ENCODE results near the gene RSAD1. TPM values are rescaled to one million over a fixed set of nuclear protein-coding genes. Genes with fewer than 3 reads are reported as not detected.

Gene RSAD1
- total RNA-seq, 1 donor: 23.9 TPM

- Histone ChIP-seq H3K4me2 (ENCODE audit: insufficient read depth, low read length) (no peak overlapping the region), H3K27ac (ENCODE audit: low read depth, low read length) (no peak overlapping the region), H3K9me3 (ENCODE audit: low read depth, low read length) (no peaks in the 10 kb centered on the region), H3K4me3 (ENCODE audit: insufficient read depth, low read length) (no peak overlapping the region), H4K20me1 (ENCODE audit: insufficient read depth, low read length) (no peaks in the 10 kb centered on the region), H3K4me1 (ENCODE audit: insufficient read depth, low read length) (peaks cover 24% of the 10 kb centered on the region), H3K27me3 (ENCODE audit: insufficient read depth, low read length) (no peaks in the 10 kb centered on the region), H2AFZ (ENCODE audit: low read length) (peak overlapping the region; percentile 60), H3K36me3 (ENCODE audit: insufficient read depth, low read length) (no peaks in the 10 kb centered on the region), H3K79me2 (ENCODE audit: insufficient read depth, low read length) (no peaks in the 10 kb centered on the region)
- TF ChIP-seq CTCF (IDR thresholded peaks at IDR 0.05; ENCODE audit: extremely low read depth, low read depth, low read length): no peak
- peak; percentile 15 for DNase-seq (ENCODE audit: insufficient read length, low spot score, missing footprints)
These were observed 35.7 kb downstream of the RSAD1 start for GRCh38 chr17:50514388-50514787.

- Histone ChIP-seq H3K79me2 (ENCODE audit: insufficient read depth, low read length) (no peaks in the 10 kb centered on the region), H3K27ac (ENCODE audit: low read depth, low read length) (no peak overlapping the region), H3K4me2 (ENCODE audit: insufficient read depth, low read length) (peak overlapping the region; percentile 43), H3K9me3 (ENCODE audit: low read depth, low read length) (no peaks in the 10 kb centered on the region), H4K20me1 (ENCODE audit: insufficient read depth, low read length) (no peaks in the 10 kb centered on the region), H3K36me3 (ENCODE audit: insufficient read depth, low read length) (no peaks in the 10 kb centered on the region), H3K4me1 (ENCODE audit: insufficient read depth, low read length) (peaks cover 24% of the 10 kb centered on the region), H3K27me3 (ENCODE audit: insufficient read depth, low read length) (no peaks in the 10 kb centered on the region), H3K4me3 (ENCODE audit: insufficient read depth, low read length) (no peak overlapping the region), H2AFZ (ENCODE audit: low read length) (peak overlapping the region; percentile 60)
- peak; percentile 83 for DNase-seq (ENCODE audit: insufficient read length, low spot score, missing footprints)
- TF ChIP-seq CTCF (IDR thresholded peaks at IDR 0.05; ENCODE audit: extremely low read depth, low read depth, low read length): no peak
These were observed 36.5 kb downstream of the RSAD1 start for GRCh38 chr17:50514936-50515702.

GRCh38 chr17:50517011-50517410 lies 38.4 kb downstream of the RSAD1 start:
- H2AFZ ChIP-seq (ENCODE audit: low read length): no peak overlapping the region
- H3K27me3 ChIP-seq (ENCODE audit: insufficient read depth, low read length): no peaks in the 10 kb centered on the region
- H4K20me1 ChIP-seq (ENCODE audit: insufficient read depth, low read length): no peaks in the 10 kb centered on the region
- no peak overlapping the region for H3K4me3 ChIP-seq (ENCODE audit: insufficient read depth, low read length)
- H3K4me1 ChIP-seq (ENCODE audit: insufficient read depth, low read length): peaks cover 14% of the 10 kb centered on the region
- no peak for TF ChIP-seq CTCF (IDR thresholded peaks at IDR 0.05; ENCODE audit: extremely low read depth, low read depth, low read length)
- no peak overlapping the region for H3K4me2 ChIP-seq (ENCODE audit: insufficient read depth, low read length)
- DNase-seq (ENCODE audit: insufficient read length, low spot score, missing footprints): peak; percentile 15
- H3K9me3 ChIP-seq (ENCODE audit: low read depth, low read length): no peaks in the 10 kb centered on the region
- no peaks in the 10 kb centered on the region for H3K79me2 ChIP-seq (ENCODE audit: insufficient read depth, low read length)
- no peaks in the 10 kb centered on the region for H3K36me3 ChIP-seq (ENCODE audit: insufficient read depth, low read length)
- no peak overlapping the region for H3K27ac ChIP-seq (ENCODE audit: low read depth, low read length)

GRCh38 chr17:50517504-50518383 lies 39.1 kb downstream of the RSAD1 start:
- H3K79me2 ChIP-seq (ENCODE audit: insufficient read depth, low read length): no peaks in the 10 kb centered on the region
- H3K27me3 ChIP-seq (ENCODE audit: insufficient read depth, low read length): no peaks in the 10 kb centered on the region
- peaks cover 14% of the 10 kb centered on the region for H3K4me1 ChIP-seq (ENCODE audit: insufficient read depth, low read length)
- no peak overlapping the region for H2AFZ ChIP-seq (ENCODE audit: low read length)
- no peaks in the 10 kb centered on the region for H3K36me3 ChIP-seq (ENCODE audit: insufficient read depth, low read length)
- no peak for TF ChIP-seq CTCF (IDR thresholded peaks at IDR 0.05; ENCODE audit: extremely low read depth, low read depth, low read length)
- peak; percentile 23 for DNase-seq (ENCODE audit: insufficient read length, low spot score, missing footprints)
- H4K20me1 ChIP-seq (ENCODE audit: insufficient read depth, low read length): no peaks in the 10 kb centered on the region
- no peaks in the 10 kb centered on the region for H3K9me3 ChIP-seq (ENCODE audit: low read depth, low read length)
- H3K4me2 ChIP-seq (ENCODE audit: insufficient read depth, low read length): no peak overlapping the region
- no peak overlapping the region for H3K27ac ChIP-seq (ENCODE audit: low read depth, low read length)
- no peak overlapping the region for H3K4me3 ChIP-seq (ENCODE audit: insufficient read depth, low read length)

Measured in osteoblast (primary cell).